GM23338 (cell line): ENCODE measurements around the gene GABRR2. TPM values are rescaled to one million over a fixed set of nuclear protein-coding genes. Genes with fewer than 3 reads are reported as not detected.

Source experiments
- ATAC-seq: fragments of 200-7000 bp; cut with Tn5 transposase; 3 replicates; pipeline ENCODE4 v1.9.1; 2020
- DNase-seq: peaks from one replicate; pipeline ENCODE4 v3.0.0-alpha.2; 2015; ENCODE audit warnings: low spot score
- H2AFZ ChIP-seq: fragments of 200-600 bp; sonication (generic); 2 replicates; pipeline ENCODE4 v1.8.0; 2016; ENCODE audit warnings: antibody characterized with exemption, mild to moderate bottlenecking, moderate library complexity
- H3F3A ChIP-seq: fragments of 200-600 bp; sonication (generic); replicated peaks from 2 replicates; pipeline ENCODE4 v1.8.0; 2017; ENCODE audit warnings: antibody characterized with exemption, mixed run types, low read depth
- H3K27ac ChIP-seq: fragments of 200-600 bp; sonication (generic); 2 replicates; pipeline ENCODE4 v1.6.1; 2016; ENCODE audit warnings: low read depth
- H3K27me3 ChIP-seq: fragments of 200-600 bp; sonication (generic); 2 replicates; pipeline ENCODE4 v1.8.0; 2016; ENCODE audit warnings: mild to moderate bottlenecking, mixed run types, moderate library complexity; ENCODE audit not compliant: insufficient read depth
- H3K36me3 ChIP-seq: fragments of 200-600 bp; sonication (generic); 2 replicates; pipeline ENCODE4 v1.8.0; 2016; ENCODE audit warnings: mild to moderate bottlenecking; ENCODE audit not compliant: insufficient read depth
- H3K4me1 ChIP-seq: fragments of 200-600 bp; sonication (generic); 2 replicates; pipeline ENCODE4 v1.8.0; 2016; ENCODE audit warnings: mild to moderate bottlenecking, moderate library complexity; ENCODE audit not compliant: insufficient read depth
- H3K4me2 ChIP-seq: fragments of 200-600 bp; sonication (generic); 2 replicates; pipeline ENCODE4 v1.7.1; 2017; ENCODE audit warnings: mixed run types
- H3K4me3 ChIP-seq: fragments of 200-600 bp; sonication (generic); 2 replicates; pipeline ENCODE4 v1.6.1; 2016; ENCODE audit warnings: mixed run types
- H3K79me2 ChIP-seq: fragments of 200-600 bp; sonication (generic); replicated peaks from 2 replicates; pipeline ENCODE4 v1.8.0; 2017; ENCODE audit warnings: mild to moderate bottlenecking; ENCODE audit not compliant: insufficient read depth
- H3K9me2 ChIP-seq: fragments of 200-600 bp; sonication (generic); 2 replicates; pipeline ENCODE4 v1.8.0; 2017; ENCODE audit not compliant: insufficient read depth
- H4K20me1 ChIP-seq: fragments of 200-600 bp; sonication (generic); replicated peaks from 2 replicates; pipeline ENCODE4 v1.8.0; 2017; ENCODE audit warnings: mild to moderate bottlenecking; ENCODE audit not compliant: insufficient read depth
- H3K27ac Mint-ChIP-seq: 2 replicates; pipeline ENCODE4 v1.8.0; 2020; ENCODE audit warnings: inconsistent platforms, mild to moderate bottlenecking, moderate library complexity, mixed read lengths
- H3K27me3 Mint-ChIP-seq: 3 replicates; pipeline ENCODE4 v1.8.0; 2022; ENCODE audit warnings: low read depth, mild to moderate bottlenecking, moderate library complexity, mixed read lengths, inconsistent platforms; ENCODE audit not compliant: insufficient read depth, poor library complexity
- H3K36me3 Mint-ChIP-seq: 3 replicates; pipeline ENCODE4 v1.8.0; 2021; ENCODE audit warnings: low read depth, mild to moderate bottlenecking, inconsistent platforms, moderate library complexity, mixed read lengths
- H3K4me1 Mint-ChIP-seq: 3 replicates; pipeline ENCODE4 v1.8.0; 2020; ENCODE audit warnings: mild to moderate bottlenecking, inconsistent platforms, mixed read lengths
- H3K4me3 Mint-ChIP-seq: 3 replicates; pipeline ENCODE4 v1.8.0; 2021; ENCODE audit warnings: moderate library complexity, mild to moderate bottlenecking, inconsistent platforms, mixed read lengths
- H3K9me3 Mint-ChIP-seq: 3 replicates; pipeline ENCODE4 v1.8.0; 2020; ENCODE audit warnings: moderate library complexity, mild to moderate bottlenecking, inconsistent platforms, mixed read lengths
- ETS1 ChIP-seq: IDR thresholded peaks from 2 replicates; pipeline ENCODE4 v1.6.1; 2016; ENCODE audit warnings: antibody characterized with exemption
- EZH2 ChIP-seq: fragments of 200-600 bp; sonication (generic); IDR thresholded peaks from one replicate; pipeline ENCODE4 v1.8.0; 2017; ENCODE audit warnings: antibody characterized with exemption, mild to moderate bottlenecking, low read depth; ENCODE audit not compliant: unreplicated experiment
- EZH2phosphoT487 ChIP-seq: fragments of 200-600 bp; sonication (generic); IDR thresholded peaks from one replicate; pipeline ENCODE4 v1.8.1; 2018; ENCODE audit warnings: antibody characterized with exemption; ENCODE audit not compliant: unreplicated experiment
- POLR2AphosphoS5 ChIP-seq: IDR thresholded peaks from 2 replicates; pipeline ENCODE4 v1.6.1; 2016; ENCODE audit warnings: antibody characterized with exemption, low read depth
- REST ChIP-seq: IDR thresholded peaks from one replicate; pipeline ENCODE4 v1.6.1; 2018; ENCODE audit warnings: antibody characterized with exemption; ENCODE audit not compliant: unreplicated experiment
- STAT1 ChIP-seq: IDR thresholded peaks from one replicate; pipeline ENCODE4 v1.6.1; 2016; ENCODE audit warnings: antibody characterized with exemption; ENCODE audit not compliant: unreplicated experiment
- ZNF331 ChIP-seq: fragments of 250-450 bp; sonication (Bioruptor Pico); IDR thresholded peaks from 2 replicates; pipeline ENCODE4 v1.5.0; 2020; ENCODE audit warnings: low read depth, mild to moderate bottlenecking, moderate library complexity
- ZNF462 ChIP-seq: fragments of 250-450 bp; sonication (Bioruptor Pico); IDR thresholded peaks from 2 replicates; pipeline ENCODE4 v1.5.0; 2020; ENCODE audit warnings: mild to moderate bottlenecking, moderate library complexity
- polyA plus RNA-seq: library from polyadenylated mRNA; unstranded; fragments of >200 nt; fragmentation: Nextera tagmentation; extraction: Ambion mirVana; gene quantifications from 2 replicates; pipeline ENCODE4 v1.2.1, GENCODE V29; 2016
- total RNA-seq: library from RNA; depleted of rRNA; stranded (reverse); fragments of >200 nt; shearing (Covaris generic); gene quantifications from 2 replicates; pipeline ENCODE4 v1.2.3, GENCODE V29; 2014

GABRR2 gene
- total and polyA plus RNA-seq, 2 experiments from 2014 or later = not detected

- Histone ChIP-seq H2AFZ (no peak overlapping the region), H3F3A (no peaks in the 10 kb centered on the region), H3K4me3 (no peak overlapping the region), H3K36me3 (no peaks in the 10 kb centered on the region), H3K27me3 (no peaks in the 10 kb centered on the region), H3K79me2 (no peaks in the 10 kb centered on the region), H3K27ac (no peak overlapping the region), H4K20me1 (no peaks in the 10 kb centered on the region), H3K4me1 (no peaks in the 10 kb centered on the region), H3K9me2 (no peaks in the 10 kb centered on the region), H3K4me2 (no peak overlapping the region)
- H3K36me3 Mint-ChIP-seq = no peaks in the 10 kb centered on the region; the same call in 2 of the 3 replicates
- no peak overlapping the region for H3K4me3 Mint-ChIP-seq
- no peak overlapping the region for H3K27ac Mint-ChIP-seq
- H3K27me3 Mint-ChIP-seq = no peaks in the 10 kb centered on the region
- H3K4me1 Mint-ChIP-seq = peaks cover 9% of the 10 kb centered on the region
- TF ChIP-seq ETS1 = no peak
- ATAC-seq = no peak
- DNase-seq = no peak
- no peaks in the 10 kb centered on the region; the same call in 2 of the 3 replicates for H3K9me3 Mint-ChIP-seq
These were observed 25.4 kb downstream of the GABRR2 start for GRCh38 chr6:89289710-89290109.

- no peak for DNase-seq
- Histone ChIP-seq H3F3A (no peaks in the 10 kb centered on the region), H2AFZ (no peak overlapping the region), H3K4me1 (no peaks in the 10 kb centered on the region), H3K4me2 (no peak overlapping the region), H3K4me3 (no peak overlapping the region), H3K27ac (no peak overlapping the region), H3K27me3 (no peaks in the 10 kb centered on the region), H3K36me3 (no peaks in the 10 kb centered on the region), H3K79me2 (no peaks in the 10 kb centered on the region), H4K20me1 (no peaks in the 10 kb centered on the region), H3K9me2 (peaks cover under 1% of the 10 kb centered on the region; the same call in 1 of the 2 replicates)
- no peak overlapping the region for H3K27ac Mint-ChIP-seq
- H3K9me3 Mint-ChIP-seq = no peaks in the 10 kb centered on the region; the same call in 2 of the 3 replicates
- peaks cover 9% of the 10 kb centered on the region for H3K4me1 Mint-ChIP-seq
- no peak overlapping the region for H3K4me3 Mint-ChIP-seq
- H3K27me3 Mint-ChIP-seq = peaks cover 2% of the 10 kb centered on the region
- H3K36me3 Mint-ChIP-seq = no peaks in the 10 kb centered on the region; the same call in 2 of the 3 replicates
- ATAC-seq = no peak
- no peak for TF ChIP-seq REST
- TF ChIP-seq STAT1 = no peak
- no peak for TF ChIP-seq POLR2AphosphoS5
- no peak for TF ChIP-seq EZH2
- TF ChIP-seq ZNF331 (CRISPR knock-in tag) = no peak
- no peak for TF ChIP-seq ZNF462 (CRISPR knock-in tag)
- no peak for TF ChIP-seq EZH2phosphoT487
These were observed 27.6 kb downstream of the GABRR2 start for GRCh38 chr6:89287351-89288028.
